PFSK-1 (cell line): ENCODE results near the gene TMEM69.

Experiments used
- FOXP2 ChIP-seq: optimal IDR thresholded peaks from 2 replicates; pipeline ENCODE3; 2011; ENCODE audit warnings: borderline replicate concordance, control low read depth, inconsistent platforms; ENCODE audit not compliant: insufficient read depth; ENCODE audit errors: extremely low read length, extremely low read depth
- POLR2AphosphoS5 ChIP-seq: IDR thresholded peaks from 2 replicates; pipeline ENCODE4 v1.6.1; 2012; ENCODE audit warnings: low read depth, mild to moderate bottlenecking, control low read depth, low read length, moderate library complexity
- REST ChIP-seq, 2 experiments: IDR thresholded peaks; 2 replicates each; pipeline versions ENCODE4 v1.6.1 to v1.8.0; 2011 to 2012; ENCODE audit warnings: low read depth in 2 of 2, low read length in 2 of 2, control low read depth in 1 of 2, inconsistent platforms in 1 of 2, mild to moderate bottlenecking in 1 of 2, moderate library complexity in 1 of 2; ENCODE audit not compliant: insufficient read depth in 1 of 2
- SIN3A ChIP-seq: IDR thresholded peaks from 2 replicates; pipeline ENCODE4 v1.6.1; 2012; ENCODE audit warnings: mild to moderate bottlenecking, low read length, moderate library complexity, borderline replicate concordance; ENCODE audit not compliant: insufficient read depth
- TAF1 ChIP-seq: IDR thresholded peaks from 2 replicates; pipeline ENCODE4 v1.6.1; 2012; ENCODE audit warnings: low read length, control low read depth, borderline replicate concordance; ENCODE audit not compliant: insufficient read depth

TMEM69 gene

GRCh38 chr1:45723248-45723930 is 35.4 kb downstream of the TMEM69 start:
- no peak for TF ChIP-seq FOXP2
- TF ChIP-seq TAF1, result no peak
- no peak for TF ChIP-seq REST (IDR thresholded peaks at IDR 0.05; ENCODE audit: insufficient read depth in 1 of 2, low read depth in 2 of 2, low read length in 2 of 2)
- TF ChIP-seq POLR2AphosphoS5, result no peak
- TF ChIP-seq SIN3A, result no peak

GRCh38 chr1:45730075-45730779 is 42.2 kb downstream of the TMEM69 start:
- TF ChIP-seq TAF1, result no peak
- no peak for TF ChIP-seq POLR2AphosphoS5
- TF ChIP-seq REST (IDR thresholded peaks at IDR 0.05; ENCODE audit: insufficient read depth in 1 of 2, low read depth in 2 of 2, low read length in 2 of 2), result no peak
- TF ChIP-seq FOXP2, result no peak
- no peak for TF ChIP-seq SIN3A

- TF ChIP-seq POLR2AphosphoS5 (no peak), REST (IDR thresholded peaks at IDR 0.05; ENCODE audit: insufficient read depth in 1 of 2, low read depth in 2 of 2, low read length in 2 of 2) (no peak), FOXP2 (no peak), TAF1 (no peak), SIN3A (no peak)
Measured at GRCh38 chr1:45730780-45731319, 42.9 kb downstream of the TMEM69 start.

- TF ChIP-seq FOXP2 (no peak), REST (IDR thresholded peaks at IDR 0.05; ENCODE audit: insufficient read depth in 1 of 2, low read depth in 2 of 2, low read length in 2 of 2) (no peak), TAF1 (no peak), SIN3A (no peak), POLR2AphosphoS5 (no peak)
Measured at GRCh38 chr1:45739137-45739536, 51.2 kb downstream of the TMEM69 start.
